SU-DHL-6 (cell line): ENCODE results near the gene LHFPL6.

ENCODE experiments used
- EZH2phosphoT487 ChIP-seq: fragments of 200-600 bp; sonication (generic), shearing (Covaris generic); conservative IDR thresholded peaks from 2 replicates; pipeline ENCODE4 v1.6.1; 2018; ENCODE audit warnings: mild to moderate bottlenecking, antibody characterized with exemption, low read length, moderate library complexity, mixed read lengths
- TF ChIP-seq, protein P1 (sequence below): fragments of 200-600 bp; sonication (generic); IDR thresholded peaks from one replicate; pipeline ENCODE4 v1.5.1; 2017; ENCODE audit warnings: antibody characterized with exemption, mild to moderate bottlenecking, low read length, moderate library complexity; ENCODE audit not compliant: insufficient read depth, poor library complexity, severe bottlenecking

- TF ChIP-seq, protein P1, sequence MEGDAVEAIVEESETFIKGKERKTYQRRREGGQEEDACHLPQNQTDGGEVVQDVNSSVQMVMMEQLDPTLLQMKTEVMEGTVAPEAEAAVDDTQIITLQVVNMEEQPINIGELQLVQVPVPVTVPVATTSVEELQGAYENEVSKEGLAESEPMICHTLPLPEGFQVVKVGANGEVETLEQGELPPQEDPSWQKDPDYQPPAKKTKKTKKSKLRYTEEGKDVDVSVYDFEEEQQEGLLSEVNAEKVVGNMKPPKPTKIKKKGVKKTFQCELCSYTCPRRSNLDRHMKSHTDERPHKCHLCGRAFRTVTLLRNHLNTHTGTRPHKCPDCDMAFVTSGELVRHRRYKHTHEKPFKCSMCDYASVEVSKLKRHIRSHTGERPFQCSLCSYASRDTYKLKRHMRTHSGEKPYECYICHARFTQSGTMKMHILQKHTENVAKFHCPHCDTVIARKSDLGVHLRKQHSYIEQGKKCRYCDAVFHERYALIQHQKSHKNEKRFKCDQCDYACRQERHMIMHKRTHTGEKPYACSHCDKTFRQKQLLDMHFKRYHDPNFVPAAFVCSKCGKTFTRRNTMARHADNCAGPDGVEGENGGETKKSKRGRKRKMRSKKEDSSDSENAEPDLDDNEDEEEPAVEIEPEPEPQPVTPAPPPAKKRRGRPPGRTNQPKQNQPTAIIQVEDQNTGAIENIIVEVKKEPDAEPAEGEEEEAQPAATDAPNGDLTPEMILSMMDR: no peak
- TF ChIP-seq EZH2phosphoT487: no peak
Measured at GRCh38 chr13:39577838-39578491, 25.0 kb downstream of the LHFPL6 start.
